ENCODE measurements around the gene MPV17. TPM values are rescaled to one million over a fixed set of nuclear protein-coding genes. Genes with fewer than 3 reads are reported as not detected.

MPV17 gene
- total RNA-seq, 1 donor from 2014 or later: 84.5 TPM

GRCh38 chr2:27336173-27336572, 13.3 kb upstream of the MPV17 start:
- H3K27ac Mint-ChIP-seq (ENCODE audit: unreplicated experiment): no peak overlapping the region
- no peaks in the 10 kb centered on the region for H3K4me1 Mint-ChIP-seq
- no peaks in the 10 kb centered on the region for H3K27me3 Mint-ChIP-seq (ENCODE audit: low read depth)
- H3K36me3 Mint-ChIP-seq (ENCODE audit: low read depth): peaks cover 14% of the 10 kb centered on the region
- no peak overlapping the region for H3K4me3 Mint-ChIP-seq
- no peak for DNase-seq (ENCODE audit: low read depth, low spot score)
- TF ChIP-seq, protein P1, sequence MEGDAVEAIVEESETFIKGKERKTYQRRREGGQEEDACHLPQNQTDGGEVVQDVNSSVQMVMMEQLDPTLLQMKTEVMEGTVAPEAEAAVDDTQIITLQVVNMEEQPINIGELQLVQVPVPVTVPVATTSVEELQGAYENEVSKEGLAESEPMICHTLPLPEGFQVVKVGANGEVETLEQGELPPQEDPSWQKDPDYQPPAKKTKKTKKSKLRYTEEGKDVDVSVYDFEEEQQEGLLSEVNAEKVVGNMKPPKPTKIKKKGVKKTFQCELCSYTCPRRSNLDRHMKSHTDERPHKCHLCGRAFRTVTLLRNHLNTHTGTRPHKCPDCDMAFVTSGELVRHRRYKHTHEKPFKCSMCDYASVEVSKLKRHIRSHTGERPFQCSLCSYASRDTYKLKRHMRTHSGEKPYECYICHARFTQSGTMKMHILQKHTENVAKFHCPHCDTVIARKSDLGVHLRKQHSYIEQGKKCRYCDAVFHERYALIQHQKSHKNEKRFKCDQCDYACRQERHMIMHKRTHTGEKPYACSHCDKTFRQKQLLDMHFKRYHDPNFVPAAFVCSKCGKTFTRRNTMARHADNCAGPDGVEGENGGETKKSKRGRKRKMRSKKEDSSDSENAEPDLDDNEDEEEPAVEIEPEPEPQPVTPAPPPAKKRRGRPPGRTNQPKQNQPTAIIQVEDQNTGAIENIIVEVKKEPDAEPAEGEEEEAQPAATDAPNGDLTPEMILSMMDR (conservative IDR thresholded peaks at IDR 0.05): no peak
- no peaks in the 10 kb centered on the region for H3K9me3 Mint-ChIP-seq

DNA sequence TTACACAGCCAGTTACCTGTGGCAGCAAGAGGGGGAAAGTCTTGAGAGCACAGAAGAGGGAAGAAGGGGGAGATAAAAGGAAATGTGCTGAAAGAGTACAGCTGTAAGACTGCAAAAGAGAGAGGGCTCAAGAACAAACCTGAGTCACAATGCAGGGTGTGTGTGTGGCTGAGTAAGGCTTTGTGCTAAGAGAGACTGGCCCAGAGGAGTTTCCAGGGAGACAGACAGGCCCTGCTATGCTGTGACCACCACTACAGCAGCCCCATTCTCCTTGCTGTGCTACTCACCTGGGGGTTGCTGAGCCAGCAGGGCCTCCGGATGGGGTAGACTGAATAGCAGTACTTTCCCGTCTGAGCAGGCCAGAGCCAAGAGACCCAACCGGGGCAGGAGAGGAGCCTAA, 12.4 kb upstream of the MPV17 start:
- DNase-seq (ENCODE audit: low read depth, low spot score): no peak
- Mint-ChIP-seq H3K9me3 (no peaks in the 10 kb centered on the region), H3K4me1 (no peaks in the 10 kb centered on the region), H3K27ac (ENCODE audit: unreplicated experiment) (peak overlapping the region; percentile 24), H3K4me3 (no peak overlapping the region), H3K27me3 (ENCODE audit: low read depth) (no peaks in the 10 kb centered on the region), H3K36me3 (ENCODE audit: low read depth) (peaks cover 15% of the 10 kb centered on the region)
- TF ChIP-seq, protein P1 (conservative IDR thresholded peaks at IDR 0.05): no peak

GRCh38 chr2:27324720-27325119, 1.8 kb upstream of the MPV17 start:
- DNase-seq (ENCODE audit: low read depth, low spot score): no peak
- peak overlapping the region; percentile 61 for H3K4me3 Mint-ChIP-seq
- H3K9me3 Mint-ChIP-seq: no peaks in the 10 kb centered on the region
- no peaks in the 10 kb centered on the region for H3K27me3 Mint-ChIP-seq (ENCODE audit: low read depth)
- H3K4me1 Mint-ChIP-seq: peaks cover 25% of the 10 kb centered on the region
- H3K36me3 Mint-ChIP-seq (ENCODE audit: low read depth): peaks cover 19% of the 10 kb centered on the region
- peak overlapping the region; percentile 0 for H3K27ac Mint-ChIP-seq (ENCODE audit: unreplicated experiment)
- TF ChIP-seq, protein P1 (conservative IDR thresholded peaks at IDR 0.05): no peak

GRCh38 chr2:27323596-27324285, 844 bp upstream of the MPV17 start:
- Mint-ChIP-seq H3K27me3 (ENCODE audit: low read depth) (no peaks in the 10 kb centered on the region), H3K36me3 (ENCODE audit: low read depth) (peaks cover 19% of the 10 kb centered on the region), H3K4me1 (peaks cover 25% of the 10 kb centered on the region), H3K9me3 (no peaks in the 10 kb centered on the region), H3K27ac (ENCODE audit: unreplicated experiment) (peak overlapping the region; percentile 98), H3K4me3 (peak overlapping the region; percentile 93)
- no peak for DNase-seq (ENCODE audit: low read depth, low spot score)
- TF ChIP-seq, protein P1 (conservative IDR thresholded peaks at IDR 0.05): no peak

DNA sequence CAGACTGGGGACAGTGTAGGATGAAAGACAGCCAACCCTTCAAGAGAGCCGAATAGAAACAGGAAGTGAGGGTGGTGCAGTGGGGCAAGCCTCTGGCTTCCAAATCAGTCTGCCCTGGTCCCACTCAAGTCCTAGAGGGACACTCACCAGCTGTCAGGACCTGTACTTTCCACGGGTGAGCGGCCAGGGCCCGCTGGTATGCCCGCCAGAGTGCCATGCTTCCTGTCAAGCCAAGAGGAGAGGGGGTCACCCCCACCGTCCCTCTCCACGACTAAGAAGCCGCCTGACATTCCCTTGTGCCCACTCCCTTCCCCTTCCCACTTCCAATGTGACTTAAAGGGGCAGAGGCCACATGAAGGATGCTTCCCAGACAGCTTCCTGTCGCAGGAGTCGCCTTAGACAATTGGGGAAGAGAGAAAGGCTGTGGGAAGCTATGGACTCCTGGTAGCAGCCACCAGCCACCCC, 564 bp downstream of the MPV17 start:
- DNase-seq (ENCODE audit: low read depth, low spot score): no peak
- H3K9me3 Mint-ChIP-seq: no peaks in the 10 kb centered on the region
- peaks cover 25% of the 10 kb centered on the region for H3K4me1 Mint-ChIP-seq
- H3K27ac Mint-ChIP-seq (ENCODE audit: unreplicated experiment): peak overlapping the region; percentile 98
- peaks cover 9% of the 10 kb centered on the region for H3K36me3 Mint-ChIP-seq (ENCODE audit: low read depth)
- no peaks in the 10 kb centered on the region for H3K27me3 Mint-ChIP-seq (ENCODE audit: low read depth)
- TF ChIP-seq, protein P1 (conservative IDR thresholded peaks at IDR 0.05): no peak
- peak overlapping the region; percentile 93 for H3K4me3 Mint-ChIP-seq

All from neural crest cell (in vitro differentiated cells).